Measurements from ENCODE around the gene C1QTNF8.

C1QTNF8 gene

DNA sequence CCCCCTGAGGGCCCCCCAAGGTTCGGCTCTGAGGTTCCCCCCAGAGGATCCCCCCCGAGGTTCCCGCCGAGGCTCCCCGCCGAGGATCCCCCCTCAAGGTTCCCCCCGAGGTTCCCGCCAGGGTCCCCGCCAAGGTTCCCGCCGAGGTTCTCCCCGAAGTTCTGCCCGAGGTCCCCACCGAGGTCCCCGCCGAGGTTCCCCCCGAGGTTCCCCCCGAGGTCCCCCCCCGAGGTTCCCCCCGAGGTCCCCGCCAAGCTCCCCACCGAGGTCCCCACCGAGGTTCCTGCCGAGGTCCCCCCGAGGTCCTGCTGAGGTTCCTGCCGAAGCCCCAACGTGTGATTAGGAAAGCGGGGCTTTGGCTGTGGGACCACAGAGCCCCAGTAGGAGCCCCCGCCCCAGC, 55.7 kb downstream of the C1QTNF8 start:
- TF ChIP-seq, protein P1, sequence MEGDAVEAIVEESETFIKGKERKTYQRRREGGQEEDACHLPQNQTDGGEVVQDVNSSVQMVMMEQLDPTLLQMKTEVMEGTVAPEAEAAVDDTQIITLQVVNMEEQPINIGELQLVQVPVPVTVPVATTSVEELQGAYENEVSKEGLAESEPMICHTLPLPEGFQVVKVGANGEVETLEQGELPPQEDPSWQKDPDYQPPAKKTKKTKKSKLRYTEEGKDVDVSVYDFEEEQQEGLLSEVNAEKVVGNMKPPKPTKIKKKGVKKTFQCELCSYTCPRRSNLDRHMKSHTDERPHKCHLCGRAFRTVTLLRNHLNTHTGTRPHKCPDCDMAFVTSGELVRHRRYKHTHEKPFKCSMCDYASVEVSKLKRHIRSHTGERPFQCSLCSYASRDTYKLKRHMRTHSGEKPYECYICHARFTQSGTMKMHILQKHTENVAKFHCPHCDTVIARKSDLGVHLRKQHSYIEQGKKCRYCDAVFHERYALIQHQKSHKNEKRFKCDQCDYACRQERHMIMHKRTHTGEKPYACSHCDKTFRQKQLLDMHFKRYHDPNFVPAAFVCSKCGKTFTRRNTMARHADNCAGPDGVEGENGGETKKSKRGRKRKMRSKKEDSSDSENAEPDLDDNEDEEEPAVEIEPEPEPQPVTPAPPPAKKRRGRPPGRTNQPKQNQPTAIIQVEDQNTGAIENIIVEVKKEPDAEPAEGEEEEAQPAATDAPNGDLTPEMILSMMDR (IDR thresholded peaks at IDR 0.05; ENCODE audit: low read depth, low read length, missing control alignments): no peak
- no peak for DNase-seq (ENCODE audit: low read depth)
- H3K4me3 ChIP-seq (ENCODE audit: low read depth, low read length): no peak overlapping the region

DNA sequence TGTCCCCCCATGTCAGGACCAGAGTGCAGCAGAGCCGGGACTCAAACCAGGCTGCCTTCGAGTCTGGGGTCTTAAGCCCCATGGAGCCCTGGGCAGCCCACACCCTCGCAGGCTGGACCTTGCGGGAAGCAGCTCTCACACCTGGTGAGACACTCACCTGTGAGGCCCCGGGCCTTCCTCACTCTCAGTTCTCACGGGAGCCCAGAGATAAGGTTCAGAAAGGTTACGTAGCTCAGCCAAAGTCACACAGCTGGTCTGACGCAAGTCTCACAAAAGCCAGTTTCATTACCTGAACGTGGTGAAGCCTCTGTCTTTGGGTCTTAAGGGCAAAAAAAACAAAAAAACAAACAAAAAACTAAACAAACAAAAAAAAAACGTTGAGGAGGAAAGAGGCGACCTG, 56.3 kb downstream of the C1QTNF8 start:
- DNase-seq (ENCODE audit: low read depth): no peak
- no peak overlapping the region for H3K4me3 ChIP-seq (ENCODE audit: low read depth, low read length)
- TF ChIP-seq, protein P1 (IDR thresholded peaks at IDR 0.05; ENCODE audit: low read depth, low read length, missing control alignments): no peak

DNA sequence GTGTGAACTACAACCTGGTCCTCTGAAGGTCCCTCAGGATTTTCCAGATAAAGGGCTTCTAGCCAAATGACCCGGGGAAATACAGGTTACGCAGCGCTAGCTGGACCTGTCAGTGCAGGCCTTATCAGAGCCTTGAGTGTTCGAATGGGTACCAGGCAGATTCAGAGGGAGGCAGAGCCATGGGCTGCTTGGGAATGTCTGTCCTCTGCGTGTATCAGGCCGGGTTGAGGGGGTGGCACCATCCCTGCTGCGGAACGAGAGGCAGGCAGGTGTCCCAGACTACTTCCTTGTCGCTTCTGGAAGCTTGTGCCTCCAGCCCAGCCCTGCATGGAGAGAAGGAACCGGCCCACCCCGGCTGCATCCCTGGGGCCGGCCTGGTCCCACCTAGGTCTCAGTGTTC, 57.1 kb downstream of the C1QTNF8 start:
- TF ChIP-seq, protein P1 (IDR thresholded peaks at IDR 0.05; ENCODE audit: low read depth, low read length, missing control alignments): no peak
- H3K4me3 ChIP-seq (ENCODE audit: low read depth, low read length): no peak overlapping the region
- no peak for DNase-seq (ENCODE audit: low read depth)

All from GM12864 (cell line).